Activated B cell treated with CpG ODN at 0.5 μM for 24 hours (primary cell): Measurements from ENCODE around the gene GDAP1L1. TPM values are rescaled to one million over a fixed set of nuclear protein-coding genes. Genes with fewer than 3 reads are reported as not detected.

Experiments
- ATAC-seq: fragments of 200-7000 bp; cut with Tn5 transposase; one replicate; pipeline ENCODE4 v1.10.0; 2021; ENCODE audit warnings: low read depth, mild to moderate bottlenecking, moderate library complexity
- CTCF ChIA-PET: fragments of 350-600 bp; sonication (Branson Sonifier 250); formaldehyde crosslinking; loops from one replicate; lab custom pipeline; 2021; ENCODE audit warnings: antibody characterized with exemption; lab: Charles Lee
- POLR2A ChIA-PET: fragments of 350-600 bp; sonication (Branson Sonifier 250); formaldehyde crosslinking; loops from one replicate; lab custom pipeline; 2021; ENCODE audit warnings: antibody characterized with exemption; lab: Charles Lee
- DNase-seq: peaks from one replicate; pipeline ENCODE4 v3.0.0; 2022
- H3K27ac Mint-ChIP-seq: one replicate; pipeline ENCODE4 v1.8.0; 2020; ENCODE audit warnings: mixed read lengths
- H3K27me3 Mint-ChIP-seq: one replicate; pipeline ENCODE4 v1.8.0; 2021; ENCODE audit warnings: mixed read lengths
- H3K36me3 Mint-ChIP-seq: one replicate; pipeline ENCODE4 v1.8.0; 2021; ENCODE audit warnings: low read depth, mixed read lengths
- H3K4me1 Mint-ChIP-seq: one replicate; pipeline ENCODE4 v1.8.0; 2021; ENCODE audit warnings: mixed read lengths
- H3K4me3 Mint-ChIP-seq: one replicate; pipeline ENCODE4 v1.8.0; 2020; ENCODE audit warnings: mild to moderate bottlenecking, mixed read lengths
- H3K9me3 Mint-ChIP-seq: one replicate; pipeline ENCODE4 v1.8.0; 2020; ENCODE audit warnings: mixed read lengths
- intact Hi-C: fragments of 100-400 bp; cut with micrococcal nuclease; formaldehyde crosslinking; loops from one replicate; pipeline ENCODE4 v1.15.1; 2024
- total RNA-seq: library from RNA; stranded (reverse); gene quantifications from 2 replicates; pipeline ENCODE4 v1.2.3, GENCODE V29; 2022
- TF ChIP-seq, protein P1 (sequence below): fragments of 200-600 bp; IDR thresholded peaks from one replicate; pipeline ENCODE4 v1.8.0; 2022; ENCODE audit warnings: antibody characterized with exemption, mild to moderate bottlenecking

The GDAP1L1 gene
- total RNA-seq, 1 donor from 2014 or later = not detected

DNA sequence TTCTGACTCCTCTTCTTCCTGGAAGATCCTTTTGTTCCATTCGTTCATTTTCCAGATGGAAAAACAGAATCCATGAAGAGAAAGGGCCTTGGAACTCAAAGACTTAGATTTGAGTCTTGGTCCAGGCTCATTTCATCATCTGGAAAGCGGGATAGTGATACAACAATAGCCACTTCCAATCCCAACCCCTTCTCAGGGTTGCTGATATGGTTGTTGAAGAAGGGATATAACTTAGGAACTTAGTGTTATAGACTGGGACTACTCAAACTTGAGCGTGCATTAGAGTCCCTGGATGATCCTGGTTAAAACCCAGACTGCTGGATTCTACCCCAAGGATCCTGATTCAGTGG is 1.3 kb downstream of the GDAP1L1 start:
- H3K4me3 Mint-ChIP-seq = no peak overlapping the region
- intact Hi-C loops = no loop called here
- POLR2A ChIA-PET = no interaction called here
- CTCF ChIA-PET = no interaction called here
- peaks cover 32% of the 10 kb centered on the region for H3K27me3 Mint-ChIP-seq
- H3K9me3 Mint-ChIP-seq = no peaks in the 10 kb centered on the region
- H3K4me1 Mint-ChIP-seq = peaks cover 2% of the 10 kb centered on the region
- DNase-seq = no peak
- ATAC-seq = no peak
- TF ChIP-seq, protein P1, sequence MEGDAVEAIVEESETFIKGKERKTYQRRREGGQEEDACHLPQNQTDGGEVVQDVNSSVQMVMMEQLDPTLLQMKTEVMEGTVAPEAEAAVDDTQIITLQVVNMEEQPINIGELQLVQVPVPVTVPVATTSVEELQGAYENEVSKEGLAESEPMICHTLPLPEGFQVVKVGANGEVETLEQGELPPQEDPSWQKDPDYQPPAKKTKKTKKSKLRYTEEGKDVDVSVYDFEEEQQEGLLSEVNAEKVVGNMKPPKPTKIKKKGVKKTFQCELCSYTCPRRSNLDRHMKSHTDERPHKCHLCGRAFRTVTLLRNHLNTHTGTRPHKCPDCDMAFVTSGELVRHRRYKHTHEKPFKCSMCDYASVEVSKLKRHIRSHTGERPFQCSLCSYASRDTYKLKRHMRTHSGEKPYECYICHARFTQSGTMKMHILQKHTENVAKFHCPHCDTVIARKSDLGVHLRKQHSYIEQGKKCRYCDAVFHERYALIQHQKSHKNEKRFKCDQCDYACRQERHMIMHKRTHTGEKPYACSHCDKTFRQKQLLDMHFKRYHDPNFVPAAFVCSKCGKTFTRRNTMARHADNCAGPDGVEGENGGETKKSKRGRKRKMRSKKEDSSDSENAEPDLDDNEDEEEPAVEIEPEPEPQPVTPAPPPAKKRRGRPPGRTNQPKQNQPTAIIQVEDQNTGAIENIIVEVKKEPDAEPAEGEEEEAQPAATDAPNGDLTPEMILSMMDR = no peak
- no peaks in the 10 kb centered on the region for H3K36me3 Mint-ChIP-seq
- no peak overlapping the region for H3K27ac Mint-ChIP-seq

DNA sequence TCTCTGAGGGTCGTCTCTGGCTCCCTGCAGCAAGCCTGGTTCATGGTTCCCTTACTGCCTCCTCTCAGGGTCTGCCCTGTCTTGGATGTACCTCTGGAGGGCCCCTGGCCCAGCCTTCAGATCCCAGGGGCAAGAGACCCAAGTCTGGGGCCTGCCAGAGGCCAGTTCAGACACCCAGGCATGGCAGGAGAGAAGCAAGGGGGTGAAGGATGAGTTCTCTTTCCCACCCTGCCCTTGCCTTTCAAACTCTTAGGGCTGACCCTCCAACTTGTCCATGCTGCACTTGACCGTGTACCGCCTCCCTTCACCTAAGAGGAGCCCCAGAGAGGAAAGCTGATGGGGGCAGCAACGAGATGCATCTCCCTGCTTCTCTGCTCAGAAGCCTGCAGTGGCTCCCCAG is 4.2 kb downstream of the GDAP1L1 start:
- no peak for ATAC-seq
- TF ChIP-seq, protein P1 = no peak
- Mint-ChIP-seq H3K27me3 (peaks cover 27% of the 10 kb centered on the region), H3K4me3 (no peak overlapping the region), H3K36me3 (no peaks in the 10 kb centered on the region), H3K9me3 (no peaks in the 10 kb centered on the region), H3K4me1 (peaks cover 2% of the 10 kb centered on the region), H3K27ac (no peak overlapping the region)
- CTCF ChIA-PET = no interaction called here
- DNase-seq = no peak
- intact Hi-C loops = no loop called here
- POLR2A ChIA-PET = no interaction called here

DNA sequence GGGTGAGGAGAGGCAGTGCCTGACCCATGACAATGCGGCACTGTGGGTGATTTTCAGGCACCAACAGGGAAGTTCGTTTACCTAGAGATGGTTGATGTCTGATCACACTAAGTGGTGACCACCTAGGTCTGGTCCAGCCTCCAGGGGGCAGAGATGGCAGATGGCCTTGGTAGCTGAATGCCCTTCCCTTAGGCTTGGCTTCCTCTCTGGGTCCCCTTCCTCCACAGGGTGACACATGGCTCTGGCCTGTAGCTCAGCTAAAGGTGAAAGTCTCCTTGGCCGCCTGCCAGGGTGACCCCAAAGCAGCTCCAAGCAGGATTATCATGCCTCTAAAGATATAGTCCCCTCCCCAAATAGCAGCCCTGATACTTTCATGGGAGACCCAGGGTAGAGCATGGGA is 6.4 kb downstream of the GDAP1L1 start:
- no peaks in the 10 kb centered on the region for H3K36me3 Mint-ChIP-seq
- no peak overlapping the region for H3K27ac Mint-ChIP-seq
- ATAC-seq (no peak), DNase-seq (no peak)
- ChIA-PET POLR2A (no interaction called here), CTCF (interaction anchor here (0.5 kb wide), 1 partner anchor 13 kb away, joined by 3 read pairs; no protein-coding TSS in a partner anchor)
- TF ChIP-seq, protein P1 = no peak
- H3K27me3 Mint-ChIP-seq = peaks cover 13% of the 10 kb centered on the region
- intact Hi-C loops = no loop called here
- no peaks in the 10 kb centered on the region for H3K4me1 Mint-ChIP-seq
- H3K9me3 Mint-ChIP-seq = no peaks in the 10 kb centered on the region
- no peak overlapping the region for H3K4me3 Mint-ChIP-seq

DNA sequence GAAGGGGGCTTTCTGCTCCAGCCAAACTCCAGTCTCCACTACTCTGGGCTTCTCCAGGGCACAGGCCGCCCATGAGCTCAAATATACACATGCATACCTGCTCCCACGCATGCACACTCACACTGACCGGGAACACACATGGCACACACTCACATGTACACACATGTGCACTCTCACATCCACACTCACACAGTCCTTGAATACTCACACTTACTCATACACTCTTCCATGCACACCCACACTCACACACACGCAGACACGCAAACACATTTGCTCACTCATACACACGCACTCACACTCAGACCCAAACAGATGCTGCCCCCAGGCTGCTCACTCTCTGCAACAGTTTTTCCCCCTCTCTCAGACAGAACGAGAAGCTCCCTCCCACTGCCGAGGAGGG is 7.0 kb downstream of the GDAP1L1 start:
- H3K4me1 Mint-ChIP-seq = no peaks in the 10 kb centered on the region

DNA sequence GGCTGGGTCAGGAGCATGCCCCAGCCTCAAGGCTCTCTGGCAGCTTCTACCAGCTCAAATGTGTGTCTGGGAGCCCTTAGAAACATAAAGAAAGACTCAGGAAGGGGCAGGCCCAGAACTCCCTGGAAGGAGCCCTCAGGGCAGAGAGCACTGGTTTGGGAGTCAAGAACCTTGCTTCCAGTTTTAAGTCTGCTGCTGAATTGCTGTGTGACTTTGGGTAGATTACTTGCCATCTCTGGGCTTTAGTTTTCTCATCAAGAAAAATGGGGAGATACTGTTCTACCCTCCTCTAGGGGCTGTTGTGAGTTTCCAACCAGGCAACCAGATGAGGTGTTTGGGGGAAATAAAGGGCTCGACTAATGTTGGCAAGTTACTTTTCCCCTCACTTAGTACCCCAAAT is 8.8 kb downstream of the GDAP1L1 start:
- intact Hi-C loops = no loop called here
- POLR2A ChIA-PET = no interaction called here
- TF ChIP-seq, protein P1 = no peak
- Mint-ChIP-seq H3K27ac (no peak overlapping the region), H3K4me1 (no peaks in the 10 kb centered on the region), H3K9me3 (no peaks in the 10 kb centered on the region), H3K36me3 (no peaks in the 10 kb centered on the region), H3K27me3 (peaks cover 2% of the 10 kb centered on the region), H3K4me3 (no peak overlapping the region)
- CTCF ChIA-PET = no interaction called here
- ATAC-seq (no peak), DNase-seq (no peak)

More for the DNA sequence above, 7.0 kb downstream of the GDAP1L1 start:
- TF ChIP-seq, protein P1 = no peak
- DNase-seq (no peak), ATAC-seq (no peak)
- ChIA-PET POLR2A (no interaction called here), CTCF (interaction anchor here (0.5 kb wide), 1 partner anchor 12 kb away, joined by 3 read pairs; no protein-coding TSS in a partner anchor)
- intact Hi-C loops = no loop called here
- Mint-ChIP-seq H3K27ac (no peak overlapping the region), H3K36me3 (no peaks in the 10 kb centered on the region), H3K4me3 (no peak overlapping the region), H3K27me3 (peaks cover 8% of the 10 kb centered on the region), H3K9me3 (no peaks in the 10 kb centered on the region)
